DMS 273 (cell line): ENCODE measurements around the gene MYL5.
"Not testable (repeated sequence)": the region's sequence is repeated elsewhere in the genome, so short reads cannot be mapped to it uniquely, and the experiment has no call there.

Source experiments
- DNase-seq: peaks from one replicate; lab custom pipeline; 2025; ENCODE audit not compliant: unreplicated experiment; lab: John Stamatoyannopoulos, UW

MYL5 gene

GRCh38 chr4:635851-636627 is 38.3 kb upstream of the MYL5 start:
- no peak for DNase-seq

GRCh38 chr4:636628-637159 is 37.6 kb upstream of the MYL5 start:
- DNase-seq = no peak

GRCh38 chr4:637536-638280 is 36.6 kb upstream of the MYL5 start:
- peak; percentile 56 for DNase-seq

GRCh38 chr4:642366-642765 is 32.0 kb upstream of the MYL5 start:
- not testable (repeated sequence) for DNase-seq

- DNase-seq = no peak
Measured at GRCh38 chr4:646460-646859, 27.9 kb upstream of the MYL5 start.

GRCh38 chr4:647481-647880 is 26.9 kb upstream of the MYL5 start:
- no peak for DNase-seq

GRCh38 chr4:648579-649292 is 25.6 kb upstream of the MYL5 start:
- DNase-seq = no peak

GRCh38 chr4:649293-649625 is 25.1 kb upstream of the MYL5 start:
- DNase-seq = no peak

- no peak for DNase-seq
Measured at GRCh38 chr4:649751-650310, 24.5 kb upstream of the MYL5 start.

- no peak for DNase-seq
Measured at GRCh38 chr4:650461-650860, 23.9 kb upstream of the MYL5 start.

GRCh38 chr4:650951-651883 is 23.1 kb upstream of the MYL5 start:
- peak; percentile 17 for DNase-seq

GRCh38 chr4:651884-652642 is 22.3 kb upstream of the MYL5 start:
- no peak for DNase-seq

GRCh38 chr4:653080-653821 is 21.1 kb upstream of the MYL5 start:
- no peak for DNase-seq

GRCh38 chr4:653831-654502 is 20.4 kb upstream of the MYL5 start:
- DNase-seq = no peak

- no peak for DNase-seq
Measured at GRCh38 chr4:654503-654845, 19.9 kb upstream of the MYL5 start.

GRCh38 chr4:654871-655463 is 19.4 kb upstream of the MYL5 start:
- DNase-seq = no peak

- peak; percentile 32 for DNase-seq
Measured at GRCh38 chr4:655464-656151, 18.7 kb upstream of the MYL5 start.
